HL-60 (cell line): Measurements from ENCODE around the gene PIP5K1C.

Source experiments
- DNase-seq, 2 experiments: peaks; one replicate each; pipeline ENCODE4 v3.0.0-alpha.2; 2010 to 2020; ENCODE audit warnings: low read depth in 1 of 2, low spot score in 1 of 2
- H3K27ac ChIP-seq: fragments of 250-450 bp; sonication (Bioruptor Pico); replicated peaks from 2 replicates; pipeline ENCODE4 v1.5.1; 2020; ENCODE audit warnings: mild to moderate bottlenecking, moderate library complexity
- H3K27me3 ChIP-seq: fragments of 250-450 bp; sonication (Bioruptor Pico); 2 replicates; pipeline ENCODE4 v1.5.1; 2021; ENCODE audit warnings: mild to moderate bottlenecking, moderate library complexity; ENCODE audit not compliant: insufficient read depth, poor library complexity, severe bottlenecking
- H3K4me3 ChIP-seq: replicated peaks from 2 replicates; pipeline ENCODE4 v1.5.1; 2011; ENCODE audit warnings: mild to moderate bottlenecking, control low read depth, low read length; ENCODE audit not compliant: insufficient read depth
- CTCF ChIP-seq: IDR thresholded peaks from one replicate; pipeline ENCODE4 v1.5.1; 2011; ENCODE audit warnings: low read length, control low read depth, inconsistent platforms; ENCODE audit not compliant: insufficient read depth
- GABPA ChIP-seq: IDR thresholded peaks from 2 replicates; pipeline ENCODE4 v1.6.1; 2012; ENCODE audit warnings: low read depth
- POLR2AphosphoS5 ChIP-seq: IDR thresholded peaks from 2 replicates; pipeline ENCODE4 v1.6.1; 2012; ENCODE audit warnings: low read depth
- REST ChIP-seq: IDR thresholded peaks from 2 replicates; pipeline ENCODE4 v1.6.1; 2012; ENCODE audit warnings: low read depth; ENCODE audit not compliant: insufficient replicate concordance
- SPI1 ChIP-seq: IDR thresholded peaks from 2 replicates; pipeline ENCODE4 v1.6.1; 2012; ENCODE audit warnings: low read depth, mild to moderate bottlenecking, borderline replicate concordance

The PIP5K1C gene

GRCh38 chr19:3636506-3636905, 63.8 kb downstream of the PIP5K1C start:
- Histone ChIP-seq H3K27ac (no peak overlapping the region), H3K4me3 (no peak overlapping the region), H3K27me3 (no peaks in the 10 kb centered on the region)
- DNase-seq = no peak
- TF ChIP-seq POLR2AphosphoS5 (no peak), GABPA (no peak), REST (no peak), SPI1 (no peak), CTCF (no peak)

- H3K27me3 ChIP-seq = no peaks in the 10 kb centered on the region
- TF ChIP-seq CTCF = no peak
- no peak for TF ChIP-seq POLR2AphosphoS5
- no peak for TF ChIP-seq GABPA
- no peak for TF ChIP-seq REST
- no peak for TF ChIP-seq SPI1
- no peak overlapping the region for H3K27ac ChIP-seq
- no peak for DNase-seq
- H3K4me3 ChIP-seq = no peak overlapping the region
Observed at GRCh38 chr19:3634496-3635045, 65.7 kb downstream of the PIP5K1C start.

- H3K27ac ChIP-seq = no peak overlapping the region
- H3K4me3 ChIP-seq = no peak overlapping the region
- H3K27me3 ChIP-seq = no peaks in the 10 kb centered on the region
- no peak for DNase-seq
- TF ChIP-seq CTCF (no peak), SPI1 (no peak), REST (no peak)
Observed at GRCh38 chr19:3633559-3633988, 66.7 kb downstream of the PIP5K1C start.
